ENCODE measurements around the gene CACNB2. TPM values are rescaled to one million over a fixed set of nuclear protein-coding genes. Genes with fewer than 3 reads are reported as not detected.

The CACNB2 gene
- total RNA-seq, 1 donor from 2014 or later = not detected

GRCh38 chr10:18497806-18498369 is 357.7 kb downstream of the CACNB2 start:
- no peak for DNase-seq (ENCODE audit: low read depth)

GRCh38 chr10:18498998-18499397 is 358.8 kb downstream of the CACNB2 start:
- no peak for DNase-seq (ENCODE audit: low read depth)

- no peak for DNase-seq (ENCODE audit: low read depth)
Measured at GRCh38 chr10:18500576-18500975, 360.4 kb downstream of the CACNB2 start.

- peak; percentile 23 for DNase-seq (ENCODE audit: low read depth)
Measured at GRCh38 chr10:18501198-18501597, 361.0 kb downstream of the CACNB2 start.

GRCh38 chr10:18501629-18502028 is 361.4 kb downstream of the CACNB2 start:
- no peak for DNase-seq (ENCODE audit: low read depth)

- no peak for DNase-seq (ENCODE audit: low read depth)
Measured at GRCh38 chr10:18504161-18504560, 363.9 kb downstream of the CACNB2 start.

GRCh38 chr10:18505456-18506118 is 365.4 kb downstream of the CACNB2 start:
- DNase-seq (ENCODE audit: low read depth) = peak; percentile 50

- DNase-seq (ENCODE audit: low read depth) = no peak
Measured at GRCh38 chr10:18508587-18508986, 368.4 kb downstream of the CACNB2 start.

- DNase-seq (ENCODE audit: low read depth) = no peak
Measured at GRCh38 chr10:18514537-18514936, 374.3 kb downstream of the CACNB2 start.

GRCh38 chr10:18516851-18517250 is 376.6 kb downstream of the CACNB2 start:
- DNase-seq (ENCODE audit: low read depth) = no peak

- DNase-seq (ENCODE audit: low read depth) = no peak
Measured at GRCh38 chr10:18523025-18523424, 382.8 kb downstream of the CACNB2 start.

GRCh38 chr10:18523858-18524257 is 383.6 kb downstream of the CACNB2 start:
- DNase-seq (ENCODE audit: low read depth) = no peak

- peak; percentile 4 for DNase-seq (ENCODE audit: low read depth)
Measured at GRCh38 chr10:18527687-18528086, 387.5 kb downstream of the CACNB2 start.

- DNase-seq (ENCODE audit: low read depth) = no peak
Measured at GRCh38 chr10:18528292-18528691, 388.1 kb downstream of the CACNB2 start.

GRCh38 chr10:18532881-18533535 is 392.8 kb downstream of the CACNB2 start:
- no peak for DNase-seq (ENCODE audit: low read depth)

GRCh38 chr10:18533896-18534295 is 393.7 kb downstream of the CACNB2 start:
- no peak for DNase-seq (ENCODE audit: low read depth)

- no peak for DNase-seq (ENCODE audit: low read depth)
Measured at GRCh38 chr10:18539335-18539734, 399.1 kb downstream of the CACNB2 start.

GRCh38 chr10:18540195-18540594 is 400.0 kb downstream of the CACNB2 start:
- DNase-seq (ENCODE audit: low read depth) = no peak

- DNase-seq (ENCODE audit: low read depth) = no peak
Measured at GRCh38 chr10:18542832-18543231, 402.6 kb downstream of the CACNB2 start.

GRCh38 chr10:18545621-18546305 is 405.5 kb downstream of the CACNB2 start:
- peak; percentile 10 for DNase-seq (ENCODE audit: low read depth)

GRCh38 chr10:18549105-18549504 is 408.9 kb downstream of the CACNB2 start:
- DNase-seq (ENCODE audit: low read depth) = no peak

- DNase-seq (ENCODE audit: low read depth) = no peak
Measured at GRCh38 chr10:18551473-18551872, 411.2 kb downstream of the CACNB2 start.

All from myocyte (in vitro differentiated cells).